ENCODE results near the gene SULF2.

SULF2 gene

GRCh38 chr20:47744803-47745202 lies 40.5 kb downstream of the SULF2 start:
- WGBS, result 97% methylated on average over 3 of the region's 4 CpGs
- no peak overlapping the region for H3K4me3 ChIP-seq (ENCODE audit: low read length)
- no peaks in the 10 kb centered on the region for H3K27me3 ChIP-seq (ENCODE audit: insufficient read depth, low read length)
- no peak overlapping the region for H3K27ac ChIP-seq (ENCODE audit: low read depth, low read length)
- H3K4me1 ChIP-seq (ENCODE audit: insufficient read depth, low read length), result 0 out of 2 replicates have a peak, but pooled peaks cover 4% of the 10 kb centered on the region
- no peaks in the 10 kb centered on the region for H3K9me3 ChIP-seq (ENCODE audit: insufficient read depth, low read depth, low read length)
- peaks cover 9% of the 10 kb centered on the region; the same call in 1 of the 2 replicates for H3K36me3 ChIP-seq (ENCODE audit: insufficient read depth, low read length)
- no peak overlapping the region for H3K9ac ChIP-seq (ENCODE audit: low read depth, low read length)

- WGBS, result 92% methylated on average over 7 of the region's 7 CpGs
- Histone ChIP-seq H3K27ac (ENCODE audit: low read depth, low read length) (no peak overlapping the region), H3K4me1 (ENCODE audit: insufficient read depth, low read length) (no peaks in the 10 kb centered on the region), H3K9me3 (ENCODE audit: insufficient read depth, low read depth, low read length) (no peaks in the 10 kb centered on the region), H3K4me3 (ENCODE audit: low read length) (no peak overlapping the region), H3K36me3 (ENCODE audit: insufficient read depth, low read length) (peaks cover under 1% of the 10 kb centered on the region; the same call in 1 of the 2 replicates), H3K27me3 (ENCODE audit: insufficient read depth, low read length) (no peaks in the 10 kb centered on the region), H3K9ac (ENCODE audit: low read depth, low read length) (no peak overlapping the region)
These were observed 41.6 kb downstream of the SULF2 start for GRCh38 chr20:47743671-47744070.

- Histone ChIP-seq H3K9ac (ENCODE audit: low read depth, low read length) (no peak overlapping the region), H3K36me3 (ENCODE audit: insufficient read depth, low read length) (peaks cover under 1% of the 10 kb centered on the region; the same call in 1 of the 2 replicates), H3K27ac (ENCODE audit: low read depth, low read length) (no peak overlapping the region), H3K4me3 (ENCODE audit: low read length) (no peak overlapping the region), H3K4me1 (ENCODE audit: insufficient read depth, low read length) (no peaks in the 10 kb centered on the region), H3K9me3 (ENCODE audit: insufficient read depth, low read depth, low read length) (no peaks in the 10 kb centered on the region), H3K27me3 (ENCODE audit: insufficient read depth, low read length) (no peaks in the 10 kb centered on the region)
- WGBS, result 92% methylated on average over 22 of the region's 22 CpGs
These were observed 43.3 kb downstream of the SULF2 start for GRCh38 chr20:47741669-47742608.

GRCh38 chr20:47740862-47741184 lies 44.5 kb downstream of the SULF2 start:
- Histone ChIP-seq H3K27me3 (ENCODE audit: insufficient read depth, low read length) (no peaks in the 10 kb centered on the region), H3K4me1 (ENCODE audit: insufficient read depth, low read length) (no peaks in the 10 kb centered on the region), H3K9ac (ENCODE audit: low read depth, low read length) (no peak overlapping the region), H3K36me3 (ENCODE audit: insufficient read depth, low read length) (peaks cover 3% of the 10 kb centered on the region; the same call in 1 of the 2 replicates), H3K27ac (ENCODE audit: low read depth, low read length) (no peak overlapping the region), H3K4me3 (ENCODE audit: low read length) (no peak overlapping the region), H3K9me3 (ENCODE audit: insufficient read depth, low read depth, low read length) (no peaks in the 10 kb centered on the region)
- WGBS, result 74% methylated on average over 11 of the region's 11 CpGs

GRCh38 chr20:47740121-47740861 lies 45.0 kb downstream of the SULF2 start:
- WGBS, result 88% methylated on average over 10 of the region's 10 CpGs
- H3K9ac ChIP-seq (ENCODE audit: low read depth, low read length), result no peak overlapping the region
- H3K4me1 ChIP-seq (ENCODE audit: insufficient read depth, low read length), result no peaks in the 10 kb centered on the region
- no peak overlapping the region for H3K27ac ChIP-seq (ENCODE audit: low read depth, low read length)
- no peak overlapping the region for H3K4me3 ChIP-seq (ENCODE audit: low read length)
- no peaks in the 10 kb centered on the region for H3K27me3 ChIP-seq (ENCODE audit: insufficient read depth, low read length)
- H3K36me3 ChIP-seq (ENCODE audit: insufficient read depth, low read length), result peaks cover 3% of the 10 kb centered on the region; the same call in 1 of the 2 replicates
- no peaks in the 10 kb centered on the region for H3K9me3 ChIP-seq (ENCODE audit: insufficient read depth, low read depth, low read length)

- Histone ChIP-seq H3K27ac (ENCODE audit: low read depth, low read length) (no peak overlapping the region), H3K36me3 (ENCODE audit: insufficient read depth, low read length) (peaks cover 7% of the 10 kb centered on the region; the same call in 1 of the 2 replicates), H3K4me3 (ENCODE audit: low read length) (no peak overlapping the region), H3K4me1 (ENCODE audit: insufficient read depth, low read length) (no peaks in the 10 kb centered on the region), H3K9ac (ENCODE audit: low read depth, low read length) (no peak overlapping the region), H3K27me3 (ENCODE audit: insufficient read depth, low read length) (no peaks in the 10 kb centered on the region), H3K9me3 (ENCODE audit: insufficient read depth, low read depth, low read length) (no peaks in the 10 kb centered on the region)
- 93% methylated on average over 9 of the region's 9 CpGs for WGBS
These were observed 47.4 kb downstream of the SULF2 start for GRCh38 chr20:47737923-47738322.

- 96% methylated on average over 26 of the region's 26 CpGs for WGBS
- H3K9me3 ChIP-seq (ENCODE audit: insufficient read depth, low read depth, low read length), result no peaks in the 10 kb centered on the region
- H3K9ac ChIP-seq (ENCODE audit: low read depth, low read length), result no peak overlapping the region
- H3K4me3 ChIP-seq (ENCODE audit: low read length), result no peak overlapping the region
- H3K36me3 ChIP-seq (ENCODE audit: insufficient read depth, low read length), result peaks cover 10% of the 10 kb centered on the region; the same call in 1 of the 2 replicates
- no peaks in the 10 kb centered on the region for H3K4me1 ChIP-seq (ENCODE audit: insufficient read depth, low read length)
- no peak overlapping the region for H3K27ac ChIP-seq (ENCODE audit: low read depth, low read length)
- H3K27me3 ChIP-seq (ENCODE audit: insufficient read depth, low read length), result no peaks in the 10 kb centered on the region
These were observed 48.6 kb downstream of the SULF2 start for GRCh38 chr20:47736570-47737152.

GRCh38 chr20:47735412-47736400 lies 49.6 kb downstream of the SULF2 start:
- Histone ChIP-seq H3K36me3 (ENCODE audit: insufficient read depth, low read length) (peaks cover 10% of the 10 kb centered on the region; the same call in 1 of the 2 replicates), H3K9ac (ENCODE audit: low read depth, low read length) (no peak overlapping the region), H3K27ac (ENCODE audit: low read depth, low read length) (no peak overlapping the region), H3K4me1 (ENCODE audit: insufficient read depth, low read length) (no peaks in the 10 kb centered on the region), H3K9me3 (ENCODE audit: insufficient read depth, low read depth, low read length) (no peaks in the 10 kb centered on the region), H3K4me3 (ENCODE audit: low read length) (no peak overlapping the region), H3K27me3 (ENCODE audit: insufficient read depth, low read length) (no peaks in the 10 kb centered on the region)
- 91% methylated on average over 14 of the region's 17 CpGs for WGBS

- peaks cover 10% of the 10 kb centered on the region; the same call in 1 of the 2 replicates for H3K36me3 ChIP-seq (ENCODE audit: insufficient read depth, low read length)
- H3K27me3 ChIP-seq (ENCODE audit: insufficient read depth, low read length), result no peaks in the 10 kb centered on the region
- no peaks in the 10 kb centered on the region for H3K9me3 ChIP-seq (ENCODE audit: insufficient read depth, low read depth, low read length)
- H3K27ac ChIP-seq (ENCODE audit: low read depth, low read length), result no peak overlapping the region
- H3K4me1 ChIP-seq (ENCODE audit: insufficient read depth, low read length), result no peaks in the 10 kb centered on the region
- H3K4me3 ChIP-seq (ENCODE audit: low read length), result no peak overlapping the region
- no peak overlapping the region for H3K9ac ChIP-seq (ENCODE audit: low read depth, low read length)
- WGBS, result 100% methylated on average over 2 of the region's 2 CpGs
These were observed 50.4 kb downstream of the SULF2 start for GRCh38 chr20:47734870-47735269.

- Histone ChIP-seq H3K27me3 (ENCODE audit: insufficient read depth, low read length) (no peaks in the 10 kb centered on the region), H3K27ac (ENCODE audit: low read depth, low read length) (no peak overlapping the region), H3K9me3 (ENCODE audit: insufficient read depth, low read depth, low read length) (no peaks in the 10 kb centered on the region), H3K4me1 (ENCODE audit: insufficient read depth, low read length) (no peaks in the 10 kb centered on the region), H3K36me3 (ENCODE audit: insufficient read depth, low read length) (peaks cover 10% of the 10 kb centered on the region; the same call in 1 of the 2 replicates), H3K4me3 (ENCODE audit: low read length) (no peak overlapping the region), H3K9ac (ENCODE audit: low read depth, low read length) (no peak overlapping the region)
- WGBS, result 92% methylated on average over 4 of the region's 4 CpGs
These were observed 51.4 kb downstream of the SULF2 start for GRCh38 chr20:47733892-47734291.

Data from HUES64 (cell line).